ENCODE measurements around the gene NPHS2.

Gene NPHS2

GRCh38 chr1:179575497-179576314, at the start of gene NPHS2:
Gene NPHS2 (minus strand): TSS chr1:179575948. CDS start chr1:179575864, 84 bp downstream.
- no peak for DNase-seq

DNA sequence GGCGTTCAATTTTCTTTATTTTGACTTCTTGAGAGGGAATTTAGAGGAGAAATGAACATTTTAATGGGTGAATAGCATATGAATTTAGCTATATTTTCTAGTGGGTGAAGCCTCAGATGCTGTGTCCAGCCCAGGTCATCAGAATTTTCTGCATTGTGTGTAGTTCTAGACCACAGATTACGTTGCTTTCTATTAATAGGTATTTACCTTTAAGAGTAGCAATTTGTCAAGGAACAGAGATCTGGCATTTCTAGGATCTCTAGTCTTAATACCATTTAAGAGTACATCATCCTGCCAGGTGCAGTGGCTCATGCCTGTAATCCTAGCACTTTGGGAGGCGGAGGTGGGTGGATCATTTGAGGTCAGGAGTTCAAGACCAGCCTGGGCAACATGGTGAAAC, 36.6 kb upstream of the NPHS2 start:
- no peak for DNase-seq

DNA sequence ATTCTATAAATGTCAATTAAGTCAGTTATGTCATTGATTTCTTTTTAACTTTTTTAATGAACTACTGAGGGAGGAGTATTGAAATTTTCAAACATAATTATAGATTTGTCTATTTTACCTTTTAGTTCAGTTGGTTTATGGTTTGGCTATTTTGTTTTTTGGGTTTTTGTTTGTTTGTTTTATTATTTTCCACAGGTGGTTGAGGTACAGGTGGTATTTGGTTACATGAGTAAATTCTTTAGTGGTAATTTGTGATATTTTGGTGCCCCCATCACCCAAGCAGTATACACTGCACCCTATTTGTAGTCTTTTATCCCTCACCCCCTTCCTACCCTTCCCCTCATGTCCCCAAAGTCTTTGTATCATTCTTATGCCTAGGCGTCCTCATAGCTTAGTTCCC, 25.3 kb upstream of the NPHS2 start:
- no peak for DNase-seq

DNA sequence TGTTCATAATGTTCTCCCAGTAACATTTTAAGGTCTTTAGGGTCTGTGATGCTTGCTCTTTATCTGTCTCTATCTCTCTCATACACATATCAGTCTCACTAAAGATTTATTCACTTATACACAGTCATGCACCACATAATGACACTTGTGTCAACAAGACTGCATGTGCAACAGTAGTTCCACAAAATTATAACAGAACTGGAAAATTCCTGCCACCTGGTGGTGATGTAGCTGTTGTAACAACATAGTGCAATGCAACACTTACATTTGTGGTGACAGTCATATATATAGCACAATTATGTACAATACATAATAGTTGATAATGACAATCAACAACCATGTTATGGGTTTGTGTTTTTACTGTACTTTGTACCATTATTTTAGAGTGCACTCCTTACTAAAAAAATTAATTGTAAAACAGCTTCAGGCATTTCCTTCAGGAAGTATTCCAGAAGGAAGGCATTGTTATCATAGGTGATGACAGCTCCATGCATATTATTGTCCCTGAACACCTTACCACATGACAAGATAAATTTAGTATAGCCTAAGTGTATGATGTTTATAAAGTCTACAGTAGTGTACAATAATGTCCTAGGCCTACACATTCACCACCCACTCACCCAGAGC, 24.0 kb upstream of the NPHS2 start:
- no peak for DNase-seq

GRCh38 chr1:179598631-179599030, 22.9 kb upstream of the NPHS2 start:
- DNase-seq, result no peak

DNA sequence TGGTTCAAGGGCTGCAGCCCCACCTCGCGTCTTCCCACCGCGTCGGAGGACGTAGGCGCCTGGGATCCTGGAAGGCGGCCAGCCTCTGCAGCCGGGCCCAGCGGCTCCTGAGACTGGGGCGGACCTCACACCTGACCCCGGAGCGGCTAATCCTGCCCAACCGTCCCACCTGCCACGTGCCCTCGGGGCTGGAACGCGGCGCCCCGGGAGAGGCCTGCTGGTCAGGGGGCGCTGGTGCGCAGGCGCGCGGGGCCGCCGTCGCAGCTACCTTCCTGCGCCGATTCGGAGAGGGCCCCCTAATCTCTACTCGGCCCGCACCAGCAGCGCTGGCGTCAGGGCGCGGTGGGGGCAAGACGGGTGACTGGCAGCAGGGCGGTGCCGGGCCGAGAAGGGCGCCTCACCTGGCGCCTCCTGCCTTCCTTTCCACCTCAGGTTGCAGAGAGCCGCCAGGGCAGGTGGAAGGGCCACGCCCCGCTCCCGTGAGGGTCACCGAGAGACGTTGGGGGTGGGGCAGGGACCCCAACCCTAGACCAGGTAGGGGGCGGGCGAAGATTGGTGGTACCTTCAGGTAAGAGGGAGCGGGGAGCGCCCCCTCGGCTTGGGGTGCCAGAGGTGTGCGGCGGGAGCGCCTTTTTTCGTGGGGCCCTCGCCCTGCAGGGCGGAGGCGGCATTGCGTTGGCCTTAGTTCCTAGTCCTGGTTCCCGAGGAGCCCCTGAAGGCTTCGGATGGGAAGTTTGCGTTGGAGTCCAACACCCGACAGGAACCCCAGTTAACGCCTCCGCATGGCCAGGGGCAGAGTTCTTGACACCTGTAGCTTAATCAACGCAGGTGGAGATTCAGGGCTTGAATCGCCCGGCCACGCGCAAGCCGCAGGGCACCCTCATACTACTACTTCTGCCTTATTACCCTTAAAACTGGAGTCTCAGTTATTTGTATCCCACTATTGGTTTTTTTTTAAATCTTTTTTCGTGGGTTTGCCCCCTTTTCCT, 16.1 kb upstream of the NPHS2 start, which contains the start of gene TDRD5:
Gene TDRD5, plus strand, starts transcription at position 241 of the 989 bp plus-strand sequence. CDS start 784 bp downstream, outside the sequence.
- DNase-seq, result no peak

DNA sequence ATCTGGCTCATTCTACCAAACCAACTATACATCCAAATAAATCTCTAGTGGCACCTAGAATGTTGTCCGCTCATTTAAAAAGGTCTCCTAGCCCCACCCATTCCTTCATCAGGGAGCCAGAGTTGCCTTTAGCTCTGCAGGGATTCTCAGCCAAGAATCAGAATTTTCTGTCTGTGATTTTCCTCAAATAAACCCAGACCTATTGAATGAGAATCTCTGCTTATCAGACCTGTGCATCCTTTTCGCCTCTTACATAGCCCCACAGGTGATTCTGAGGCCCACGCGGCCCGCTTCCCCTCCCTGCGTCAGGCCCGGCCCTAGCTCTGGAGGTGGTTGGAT, 15.5 kb upstream of the NPHS2 start:
- DNase-seq, result no peak

- no peak for DNase-seq
These were observed 14.9 kb upstream of the NPHS2 start for GRCh38 chr1:179590671-179591070.

DNA sequence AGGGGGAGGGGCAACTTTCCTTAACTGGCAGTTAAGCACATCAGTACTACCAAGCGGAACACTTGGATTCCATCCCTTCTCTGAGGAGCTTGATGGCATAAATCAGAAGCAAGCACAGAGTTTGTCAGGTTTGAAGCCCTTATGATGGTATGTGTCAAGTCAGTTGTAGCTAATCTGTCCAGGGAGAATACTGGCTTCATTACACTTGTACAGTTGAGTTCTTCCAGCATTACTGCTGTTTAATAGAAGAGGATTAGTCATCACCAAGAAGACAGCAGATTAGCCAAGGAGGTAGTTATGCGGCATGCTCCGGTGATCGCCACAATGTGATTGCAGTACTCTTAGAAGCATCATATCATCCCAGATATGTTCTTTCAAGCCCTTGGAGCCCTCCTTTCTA, 13.8 kb upstream of the NPHS2 start:
- no peak for DNase-seq

GRCh38 chr1:179588425-179589024, 12.8 kb upstream of the NPHS2 start:
- DNase-seq, result no peak

DNA sequence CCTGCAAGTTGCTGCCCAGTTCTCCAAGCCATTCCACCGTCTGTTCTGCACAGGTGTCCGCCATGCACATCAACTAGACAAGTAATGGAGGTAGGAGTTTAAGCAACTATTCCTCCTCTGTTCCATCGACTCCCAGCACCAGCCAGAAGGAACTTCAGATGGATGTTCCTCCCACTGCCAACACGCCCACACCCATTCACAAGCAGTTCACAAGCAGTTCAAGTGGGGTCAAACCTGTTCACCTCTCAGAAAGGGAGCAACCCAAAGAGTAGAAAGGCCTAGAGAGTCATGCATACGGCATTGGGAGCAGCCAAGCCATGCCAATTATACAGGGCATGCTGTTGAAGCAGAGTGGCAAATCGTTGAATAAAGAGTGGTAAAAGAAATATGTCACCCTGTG, 11.6 kb upstream of the NPHS2 start:
- DNase-seq, result no peak

DNA sequence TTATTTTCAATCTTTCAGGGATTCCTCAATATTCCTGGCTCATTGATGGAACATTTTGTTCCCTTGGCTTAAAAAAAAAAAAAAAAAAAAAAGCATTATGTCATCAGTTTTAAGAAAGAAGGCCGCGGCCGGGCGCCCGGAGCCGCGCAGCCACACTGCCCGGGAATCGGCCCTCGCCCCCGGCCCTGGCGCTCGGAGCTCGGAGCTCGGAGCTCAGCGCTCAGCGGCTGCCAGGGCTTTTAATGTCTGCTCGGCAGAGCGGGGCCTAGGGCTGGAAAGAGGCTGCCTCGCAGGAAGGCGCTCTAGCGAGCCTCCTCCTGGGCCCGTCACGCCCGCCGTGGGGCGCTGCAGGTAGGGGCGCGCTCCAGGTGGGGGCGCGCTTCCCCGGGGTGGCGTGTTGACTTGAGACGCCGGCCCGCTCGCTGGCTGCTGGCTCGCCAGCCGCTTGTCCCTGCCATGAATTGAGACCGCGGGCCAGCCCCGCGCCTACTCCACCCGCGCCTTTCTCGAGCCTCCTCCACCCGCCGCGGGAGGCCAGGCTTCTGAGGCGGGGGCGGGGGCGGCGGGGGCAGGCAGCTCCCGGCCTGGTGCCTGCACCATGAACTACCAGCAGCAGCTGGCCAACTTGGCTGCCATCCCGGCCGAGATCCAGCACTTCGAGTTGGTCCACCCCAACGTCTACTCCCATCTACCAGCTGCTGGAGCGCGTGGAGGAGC, 10.5 kb upstream of the NPHS2 start:
- DNase-seq, result no peak

DNA sequence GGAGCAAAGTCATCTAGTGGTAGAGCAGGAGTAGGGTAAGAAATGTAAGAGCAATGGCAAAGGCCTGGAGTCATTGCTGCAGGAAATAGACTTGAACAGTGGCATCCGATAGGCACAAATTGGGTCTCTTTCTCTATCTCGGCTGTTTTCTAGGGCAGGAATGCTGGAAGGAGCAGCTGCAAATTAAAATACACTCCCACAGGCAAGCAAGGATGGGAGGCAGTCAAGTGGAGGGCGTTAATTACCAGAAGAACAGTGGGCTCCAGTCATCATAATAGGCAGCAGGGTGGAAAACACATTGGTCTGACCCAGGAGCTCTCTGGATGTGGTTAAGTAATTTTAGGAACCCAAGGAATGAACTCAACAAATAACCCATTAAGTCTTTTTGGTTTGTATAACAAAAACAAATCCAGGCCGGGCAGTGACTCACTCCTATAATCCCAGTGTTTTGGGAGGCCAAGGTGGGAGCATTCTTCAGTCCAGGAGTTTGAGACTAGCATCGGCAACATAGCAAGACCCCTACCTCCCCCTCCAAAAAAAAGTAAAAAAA, 8.1 kb upstream of the NPHS2 start:
- no peak for DNase-seq

DNA sequence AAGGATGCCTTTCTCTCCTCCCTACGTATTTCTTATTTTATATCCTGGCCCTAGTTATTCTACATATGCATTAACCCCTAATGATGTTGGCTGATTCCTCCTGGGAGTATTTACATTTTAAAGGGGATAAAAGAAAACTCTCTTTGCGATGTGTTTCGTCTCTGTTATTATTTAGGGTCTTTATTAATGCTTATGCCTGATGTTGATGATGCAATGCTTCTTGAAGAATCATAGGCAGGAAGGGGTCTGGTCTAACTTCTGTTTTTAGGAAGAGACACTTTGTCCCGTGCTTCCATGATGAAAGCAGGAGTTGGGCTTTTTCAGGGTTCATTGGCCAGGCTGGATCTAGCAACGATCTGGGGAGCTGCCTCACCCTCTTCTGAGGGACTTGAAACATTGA, 761 bp upstream of the NPHS2 start:
- DNase-seq, result no peak

GRCh38 chr1:179558078-179558477, 17.7 kb downstream of the NPHS2 start:
- no peak for DNase-seq

DNA sequence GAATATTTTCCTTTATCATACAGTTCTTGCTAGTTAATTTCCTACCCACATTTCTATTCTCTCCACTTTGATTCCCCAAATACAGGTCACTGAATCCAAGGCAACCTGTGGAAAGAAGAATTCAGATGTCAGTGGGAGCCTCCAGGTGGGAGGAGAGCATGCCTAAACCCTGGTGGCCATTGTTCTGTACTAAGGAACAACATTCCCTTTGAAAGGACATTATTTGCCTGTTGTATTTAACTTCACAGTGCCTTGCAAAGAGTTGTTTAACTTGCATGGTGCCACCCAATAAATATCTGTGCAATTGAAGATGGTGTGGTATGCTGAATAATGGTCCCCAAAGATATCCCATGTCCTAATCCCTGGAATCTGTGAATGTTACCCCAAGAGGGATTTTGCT, 21.3 kb downstream of the NPHS2 start:
- DNase-seq, result no peak

- no peak for DNase-seq
These were observed 24.7 kb downstream of the NPHS2 start for GRCh38 chr1:179550746-179551682.

DNA sequence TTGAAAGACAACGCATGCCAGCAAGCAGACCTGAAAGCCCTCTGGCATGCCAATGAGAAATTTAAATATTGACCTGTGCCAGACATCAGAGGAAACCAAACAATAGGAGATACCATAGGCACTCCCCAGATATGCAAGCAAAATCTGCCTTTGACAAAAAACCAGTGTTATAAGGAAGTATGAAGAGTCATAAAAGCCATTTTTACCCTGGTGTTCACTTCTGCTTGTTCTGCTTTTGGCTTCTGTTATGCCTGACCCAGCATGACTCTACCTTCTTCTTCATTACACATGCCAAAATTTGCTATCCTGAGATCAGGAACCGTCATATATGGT, 26.4 kb downstream of the NPHS2 start:
- DNase-seq, result no peak

DNA sequence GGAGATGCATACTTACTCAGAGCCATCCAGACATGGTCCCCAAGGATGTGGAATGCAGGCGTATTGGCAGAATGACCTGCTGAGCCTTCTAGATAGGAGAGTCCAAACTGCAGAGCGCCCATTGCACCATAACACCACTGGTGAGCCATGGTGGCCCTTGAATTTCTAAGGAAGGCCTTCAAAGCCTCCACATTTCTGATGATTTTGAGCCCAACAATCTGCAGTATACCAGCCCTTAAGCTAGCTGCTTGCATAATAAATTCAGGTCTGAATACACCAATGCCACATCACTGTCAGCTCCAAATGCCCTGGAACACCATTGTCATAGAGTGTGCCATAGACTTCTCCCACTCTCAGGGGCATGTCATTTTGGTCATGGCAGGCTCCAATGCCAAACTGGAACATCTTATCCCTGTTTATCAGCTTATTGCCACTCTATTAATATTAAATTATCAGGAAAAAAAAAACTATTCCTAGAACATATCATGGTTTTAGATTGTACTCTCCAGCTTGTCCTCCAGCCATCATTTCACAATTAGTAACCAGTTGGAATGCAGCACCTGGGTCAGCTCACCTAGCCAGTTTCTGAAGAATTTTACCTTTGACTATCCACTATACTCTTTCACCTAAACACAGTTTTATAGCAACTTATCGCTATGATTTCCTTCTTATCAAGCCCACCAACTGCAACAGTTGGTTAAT, 26.9 kb downstream of the NPHS2 start:
- no peak for DNase-seq

- DNase-seq, result no peak
These were observed 28.7 kb downstream of the NPHS2 start for GRCh38 chr1:179547021-179547535.

All from activated gamma-delta T cell treated with Interleukin-2 at 50 U/mL for 16 hours (primary cell).